Activated T-cell treated with anti-CD3 and anti-CD28 coated beads, Interleukin-2, amount 50 U/mL, for 72 hours (primary cell): ENCODE data around the gene SYCE1L. TPM values are rescaled to one million over a fixed set of nuclear protein-coding genes. Genes with fewer than 3 reads are reported as not detected.
A peak's percentile ranks its signal among the peaks of the same experiment; 100 is the strongest.
"Not testable (repeated sequence)": the region's sequence is repeated elsewhere in the genome, so short reads cannot be mapped to it uniquely, and the experiment has no call there.

Source experiments
- ATAC-seq, 2 donors: fragments of 150-1000 bp; cut with Tn5 transposase; replicated peaks in 1 of 2; 2 replicates each; pipeline ENCODE4 v1.10.0; 2021; ENCODE audit warnings: moderate library complexity in 2 of 2, mild to moderate bottlenecking in 1 of 2
- DNase-seq, 2 donors: peaks; one replicate each; pipeline ENCODE4 v3.0.0; 2021 to 2022; ENCODE audit warnings: mixed read lengths in 1 of 2
- H3K27ac Mint-ChIP-seq: one replicate; pipeline ENCODE4 v1.8.0; 2022; ENCODE audit warnings: mild to moderate bottlenecking, moderate library complexity, mixed read lengths
- H3K27me3 Mint-ChIP-seq: one replicate; pipeline ENCODE4 v1.8.0; 2022; ENCODE audit warnings: low read depth, mixed read lengths
- H3K36me3 Mint-ChIP-seq, 2 donors: one replicate each; pipeline ENCODE4 v1.8.0; 2022; ENCODE audit warnings: mixed read lengths in 2 of 2, mild to moderate bottlenecking in 1 of 2; ENCODE audit not compliant: insufficient read depth in 2 of 2
- H3K4me1 Mint-ChIP-seq: one replicate; pipeline ENCODE4 v1.8.0; 2022; ENCODE audit warnings: low read depth, mixed read lengths
- H3K4me3 Mint-ChIP-seq, 2 donors: one replicate each; pipeline ENCODE4 v1.8.0; 2022; ENCODE audit warnings: mild to moderate bottlenecking in 2 of 2, mixed read lengths in 2 of 2, moderate library complexity in 2 of 2
- H3K9me3 Mint-ChIP-seq, 2 donors: one replicate each; pipeline ENCODE4 v1.8.0; 2022; ENCODE audit warnings: mixed read lengths in 2 of 2
- total RNA-seq, 2 donors: library from RNA; stranded (reverse); gene quantifications; one replicate each; pipeline ENCODE4 v1.2.3, GENCODE V29; 2022

The SYCE1L gene
- total RNA-seq, 2 donors from 2014 or later, result 2.9 to 4.3 TPM

GRCh38 chr16:77186298-77186697 lies 12.9 kb upstream of the SYCE1L start:
- not testable (repeated sequence) for H3K4me3 Mint-ChIP-seq, ATAC-seq, H3K27me3 Mint-ChIP-seq, H3K4me1 Mint-ChIP-seq, H3K36me3 Mint-ChIP-seq, H3K27ac Mint-ChIP-seq, H3K9me3 Mint-ChIP-seq, DNase-seq

- peaks cover 38% of the 10 kb centered on the region for H3K4me1 Mint-ChIP-seq
- no peak for ATAC-seq
Measured at GRCh38 chr16:77190190-77190477, 9.1 kb upstream of the SYCE1L start.

GRCh38 chr16:77190478-77191258 lies 8.5 kb upstream of the SYCE1L start, which contains the start of gene MON1B:
Gene MON1B, plus strand, starts transcription at chr16:77191190. Its CDS starts 296 bp downstream, at chr16:77191486.
- DNase-seq, result peak; percentile 91 to 96
- Mint-ChIP-seq H3K27ac (peak within 1 kb of the TSS; percentile 100), H3K4me1 (peaks cover 41% of the 10 kb centered on the region), H3K36me3 (peaks cover 21 to 27% of the 10 kb centered on the region in 2 donors), H3K27me3 (no peaks in the 10 kb centered on the region), H3K4me3 (peak within 1 kb of the TSS; percentile 87 to 91), H3K9me3 (no peaks in the 10 kb centered on the region)
- peak; percentile 96 to 97 for ATAC-seq

More at GRCh38 chr16:77190190-77190477, 9.1 kb upstream of the SYCE1L start:
- peaks cover 20 to 25% of the 10 kb centered on the region in 2 donors for H3K36me3 Mint-ChIP-seq
- no peaks in the 10 kb centered on the region for H3K9me3 Mint-ChIP-seq
- H3K27ac Mint-ChIP-seq, result peak overlapping the region; percentile 100
- no peaks in the 10 kb centered on the region for H3K27me3 Mint-ChIP-seq
- peak overlapping the region; percentile 87 to 91 for H3K4me3 Mint-ChIP-seq
- DNase-seq, result no peak

- DNase-seq (peak; percentile 17 to 38), ATAC-seq (no peak)
- no peaks in the 10 kb centered on the region for H3K27me3 Mint-ChIP-seq
- H3K4me3 Mint-ChIP-seq, result peak overlapping the region; percentile 87 to 91
- peaks cover 24 to 31% of the 10 kb centered on the region in 2 donors for H3K36me3 Mint-ChIP-seq
- H3K9me3 Mint-ChIP-seq, result no peaks in the 10 kb centered on the region
- H3K27ac Mint-ChIP-seq, result peak overlapping the region; percentile 100
- H3K4me1 Mint-ChIP-seq, result peaks cover 43% of the 10 kb centered on the region
Measured at GRCh38 chr16:77191259-77191969, 7.8 kb upstream of the SYCE1L start.

GRCh38 chr16:77193377-77193776 lies 5.8 kb upstream of the SYCE1L start:
- no peaks in the 10 kb centered on the region for H3K9me3 Mint-ChIP-seq
- no peak for DNase-seq
- H3K36me3 Mint-ChIP-seq, result peaks cover 28 to 36% of the 10 kb centered on the region in 2 donors
- H3K4me1 Mint-ChIP-seq, result peaks cover 43% of the 10 kb centered on the region
- no peak overlapping the region for H3K27ac Mint-ChIP-seq
- no peak overlapping the region for H3K4me3 Mint-ChIP-seq
- H3K27me3 Mint-ChIP-seq, result no peaks in the 10 kb centered on the region
- no peak for ATAC-seq

- H3K4me3 Mint-ChIP-seq, result no peak overlapping the region
- no peak overlapping the region for H3K27ac Mint-ChIP-seq
- no peak for ATAC-seq
- H3K27me3 Mint-ChIP-seq, result no peaks in the 10 kb centered on the region
- H3K36me3 Mint-ChIP-seq, result peaks cover 29 to 40% of the 10 kb centered on the region in 2 donors
- no peak for DNase-seq
- H3K9me3 Mint-ChIP-seq, result no peaks in the 10 kb centered on the region
- peaks cover 37% of the 10 kb centered on the region for H3K4me1 Mint-ChIP-seq
Measured at GRCh38 chr16:77194295-77195231, 4.6 kb upstream of the SYCE1L start.

- Mint-ChIP-seq H3K4me1 (peaks cover 37% of the 10 kb centered on the region), H3K36me3 (peaks cover 29 to 40% of the 10 kb centered on the region in 2 donors), H3K4me3 (no peak overlapping the region), H3K27me3 (no peaks in the 10 kb centered on the region), H3K9me3 (no peaks in the 10 kb centered on the region), H3K27ac (no peak overlapping the region)
- ATAC-seq (no peak), DNase-seq (no peak)
Measured at GRCh38 chr16:77195411-77195810, 3.8 kb upstream of the SYCE1L start.

- Mint-ChIP-seq H3K27ac (no peak overlapping the region), H3K27me3 (no peaks in the 10 kb centered on the region), H3K4me3 (no peak overlapping the region), H3K4me1 (peaks cover 22% of the 10 kb centered on the region), H3K36me3 (peaks cover 12 to 21% of the 10 kb centered on the region in 2 donors), H3K9me3 (no peaks in the 10 kb centered on the region)
- DNase-seq, result no peak
- no peak for ATAC-seq
Measured at GRCh38 chr16:77197747-77198146, 1.5 kb upstream of the SYCE1L start.

GRCh38 chr16:77206533-77206932 lies 7.3 kb downstream of the SYCE1L start:
- ATAC-seq, result no peak
- Mint-ChIP-seq H3K9me3 (no peaks in the 10 kb centered on the region), H3K36me3 (no peaks in the 10 kb centered on the region), H3K4me3 (no peak overlapping the region), H3K4me1 (peaks cover 2% of the 10 kb centered on the region), H3K27ac (no peak overlapping the region), H3K27me3 (no peaks in the 10 kb centered on the region)
- DNase-seq, result no peak

GRCh38 chr16:77207030-77207429 lies 7.8 kb downstream of the SYCE1L start:
- peaks cover 6% of the 10 kb centered on the region for H3K4me1 Mint-ChIP-seq
- no peak for DNase-seq
- H3K27me3 Mint-ChIP-seq, result no peaks in the 10 kb centered on the region
- no peak overlapping the region for H3K27ac Mint-ChIP-seq
- H3K9me3 Mint-ChIP-seq, result no peaks in the 10 kb centered on the region
- no peaks in the 10 kb centered on the region for H3K36me3 Mint-ChIP-seq
- H3K4me3 Mint-ChIP-seq, result no peak overlapping the region
- no peak for ATAC-seq

GRCh38 chr16:77208382-77208781 lies 9.2 kb downstream of the SYCE1L start:
- H3K27me3 Mint-ChIP-seq, result no peaks in the 10 kb centered on the region
- ATAC-seq (no peak), DNase-seq (no peak)
- H3K4me1 Mint-ChIP-seq, result peaks cover 11% of the 10 kb centered on the region
- no peak overlapping the region for H3K4me3 Mint-ChIP-seq
- no peaks in the 10 kb centered on the region for H3K9me3 Mint-ChIP-seq
- H3K36me3 Mint-ChIP-seq, result no peaks in the 10 kb centered on the region
- H3K27ac Mint-ChIP-seq, result no peak overlapping the region

- peak overlapping the region; percentile 78 to 84 for H3K4me3 Mint-ChIP-seq
- DNase-seq (peak; percentile 80 to 87), ATAC-seq (peak; percentile 80 to 83)
- H3K27me3 Mint-ChIP-seq, result no peaks in the 10 kb centered on the region
- H3K9me3 Mint-ChIP-seq, result no peaks in the 10 kb centered on the region
- peaks cover 15% of the 10 kb centered on the region for H3K4me1 Mint-ChIP-seq
- no peaks in the 10 kb centered on the region for H3K36me3 Mint-ChIP-seq
- H3K27ac Mint-ChIP-seq, result no peak overlapping the region
Measured at GRCh38 chr16:77211880-77212740, 12.9 kb downstream of the SYCE1L start.
